SHP77 treated with DMSO at 0.1 percent for 48 hours (cell line): ENCODE results near the gene CD93.

Source experiments
- DNase-seq: peaks from one replicate; lab custom pipeline; 2025; lab: John Stamatoyannopoulos, UW

Gene CD93

DNA sequence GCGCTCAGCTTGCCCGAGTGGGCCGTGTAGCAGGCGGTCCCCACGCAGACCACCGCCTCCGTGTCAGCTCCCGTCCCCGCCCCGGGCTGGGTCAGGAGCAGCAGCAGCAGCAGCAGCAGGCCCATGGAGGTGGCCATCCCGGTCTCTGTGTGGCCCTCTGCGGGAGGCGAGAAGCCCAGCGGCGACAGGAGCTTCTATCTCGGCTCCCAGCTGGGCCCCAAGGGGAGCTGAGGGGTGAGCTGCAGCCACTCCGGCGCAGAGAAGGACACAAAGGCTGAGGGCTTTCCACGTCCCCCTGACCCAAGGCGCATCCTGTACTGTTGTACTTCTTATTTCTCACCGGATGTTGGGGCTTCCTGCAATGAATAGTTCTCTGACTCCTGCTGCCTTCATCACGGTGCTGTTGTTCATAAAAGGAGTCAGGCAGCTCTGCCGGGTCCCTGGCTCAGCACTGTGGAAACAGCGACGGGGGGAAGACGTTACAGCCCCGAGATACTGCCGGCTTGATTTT is at the start of gene CD93:
TSS of gene CD93 (minus strand) at position 269 of the 511 bp plus-strand sequence. CDS start at position 137, 132 bp downstream.
- no peak for DNase-seq

DNA sequence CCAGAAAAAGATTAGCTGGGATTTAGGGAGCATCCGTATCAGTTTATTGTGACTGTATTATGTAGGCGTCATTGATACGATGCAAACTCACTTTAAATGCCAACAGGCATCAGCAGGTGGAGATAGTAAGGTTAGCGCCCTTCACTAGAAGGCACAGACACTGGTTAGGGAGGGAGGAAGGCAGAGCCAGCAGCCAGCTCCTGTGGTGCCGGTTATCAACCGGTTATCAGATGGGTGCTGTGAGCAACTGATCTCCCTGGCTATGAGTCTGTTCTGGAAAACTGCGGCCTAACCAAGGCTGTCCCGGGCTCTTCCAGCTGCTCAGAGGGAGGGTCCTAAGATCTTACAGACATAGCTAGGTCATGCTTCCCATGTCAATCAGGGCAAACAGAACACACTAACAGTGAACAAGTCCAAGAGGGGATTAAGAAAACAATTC is 47.5 kb upstream of the CD93 start:
- DNase-seq, result no peak

- DNase-seq, result no peak
These were observed 46.9 kb upstream of the CD93 start for GRCh38 chr20:23132930-23133559.

GRCh38 chr20:23132293-23132929 is 46.3 kb upstream of the CD93 start:
- DNase-seq, result no peak

DNA sequence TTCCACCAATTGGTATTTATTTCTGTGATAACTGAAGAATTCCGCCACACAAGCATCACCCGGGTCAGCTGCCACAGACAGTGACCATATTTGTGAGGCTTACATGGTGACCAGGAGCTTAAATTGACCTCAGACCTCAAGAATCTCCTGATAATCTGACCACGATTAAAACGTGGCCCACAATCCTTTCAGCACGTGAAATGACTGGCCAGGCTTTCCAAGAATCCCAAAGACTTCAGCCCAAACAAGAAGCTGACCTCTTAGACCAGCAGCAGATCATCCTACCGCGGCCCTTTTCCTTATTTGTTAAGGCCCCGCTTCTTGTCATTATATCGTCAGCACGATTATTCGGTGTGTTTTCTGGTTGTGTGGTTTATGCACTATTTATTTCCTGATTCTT is 45.6 kb upstream of the CD93 start:
- DNase-seq, result no peak

DNA sequence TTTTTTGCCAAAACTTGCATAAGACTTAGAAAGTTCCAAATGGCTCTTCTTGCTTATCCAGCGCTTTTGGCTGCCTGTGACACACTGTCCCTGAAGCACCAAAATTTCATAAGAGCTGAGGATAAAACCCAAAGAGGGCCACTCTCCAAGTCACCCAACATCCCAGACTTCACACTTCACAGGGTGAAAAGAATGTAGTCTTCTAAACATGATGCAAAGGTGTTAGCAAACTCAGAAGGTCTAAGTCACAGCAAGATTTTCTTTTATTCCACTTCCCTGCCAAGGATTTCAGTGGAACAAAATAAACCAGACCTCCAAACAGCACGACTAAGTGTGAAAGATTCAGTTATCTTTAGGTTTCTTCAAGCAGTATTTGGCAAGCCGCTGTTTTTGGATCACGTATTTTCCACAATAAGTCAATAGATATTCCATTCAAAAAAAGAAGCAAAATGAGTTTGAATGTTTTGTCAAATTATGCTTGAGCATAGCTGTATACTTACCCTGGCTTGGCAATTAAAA is 44.6 kb upstream of the CD93 start:
- no peak for DNase-seq

DNA sequence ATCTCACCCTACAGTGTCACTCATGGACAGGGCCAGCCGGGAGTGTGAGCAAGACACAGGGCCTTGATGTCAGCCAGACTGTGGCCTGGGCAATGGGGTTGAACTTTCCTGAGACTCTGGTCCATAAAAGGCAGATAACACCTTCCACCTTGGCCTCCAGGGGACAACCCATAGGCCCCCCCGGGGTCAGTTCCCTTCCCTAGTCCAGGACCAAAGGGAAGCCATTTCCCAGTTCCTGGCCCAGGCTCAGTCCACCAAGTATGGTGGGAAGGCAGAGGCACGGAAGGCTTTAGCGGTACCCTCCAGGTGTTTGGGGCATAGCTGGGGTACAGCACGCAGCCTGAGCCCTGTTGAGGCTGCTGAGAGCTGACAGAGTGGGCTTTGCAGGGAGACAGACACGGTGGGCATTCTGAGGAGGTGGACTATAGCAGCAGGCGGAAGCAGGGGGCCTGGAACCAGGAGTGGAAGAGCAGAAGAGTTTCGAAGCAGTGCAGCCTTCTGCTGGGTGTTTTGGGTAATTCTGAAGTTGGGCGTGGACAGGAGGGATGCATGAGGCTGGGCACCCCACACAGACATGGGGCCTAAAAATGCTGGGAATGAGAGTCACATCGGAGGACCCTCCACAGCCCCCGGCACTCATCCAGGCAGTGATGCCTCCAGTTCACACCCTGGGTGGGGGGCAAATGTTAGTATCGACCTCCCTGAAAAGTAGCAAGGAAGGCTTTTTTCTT is 43.9 kb upstream of the CD93 start:
- DNase-seq, result no peak

GRCh38 chr20:23129266-23129665 is 43.1 kb upstream of the CD93 start:
- DNase-seq, result no peak

DNA sequence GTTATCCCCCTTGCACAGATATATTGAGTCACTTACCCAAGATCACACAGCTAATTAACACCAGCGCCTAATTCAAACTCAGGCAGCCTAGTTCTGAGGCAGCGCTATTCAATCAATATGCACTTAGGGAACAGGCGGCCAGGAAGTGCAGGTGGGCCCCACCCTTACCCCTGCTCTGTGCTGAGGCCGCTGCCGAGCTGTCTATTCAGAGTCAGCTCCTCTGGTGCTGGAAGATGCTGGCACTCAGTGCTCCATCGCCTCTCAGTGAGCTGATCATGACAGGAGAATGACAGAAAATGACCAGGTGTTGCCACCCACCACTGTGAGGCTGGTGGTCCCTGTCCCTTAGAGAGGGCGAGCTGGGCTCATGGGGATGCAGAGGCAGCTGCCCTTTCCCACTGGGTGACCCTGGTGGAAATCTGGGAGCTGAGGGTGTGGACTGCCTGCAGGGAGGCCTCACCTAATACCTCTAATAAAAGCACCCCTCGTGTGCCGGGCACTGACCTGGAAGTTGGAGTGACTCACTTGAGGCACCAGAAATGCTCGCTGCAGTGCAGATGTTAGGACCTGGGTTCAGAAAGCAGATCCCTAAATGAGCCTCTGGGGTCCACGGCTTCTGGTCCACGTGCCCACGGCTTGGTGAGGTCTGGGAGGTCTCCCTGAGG is 42.5 kb upstream of the CD93 start:
- no peak for DNase-seq

DNA sequence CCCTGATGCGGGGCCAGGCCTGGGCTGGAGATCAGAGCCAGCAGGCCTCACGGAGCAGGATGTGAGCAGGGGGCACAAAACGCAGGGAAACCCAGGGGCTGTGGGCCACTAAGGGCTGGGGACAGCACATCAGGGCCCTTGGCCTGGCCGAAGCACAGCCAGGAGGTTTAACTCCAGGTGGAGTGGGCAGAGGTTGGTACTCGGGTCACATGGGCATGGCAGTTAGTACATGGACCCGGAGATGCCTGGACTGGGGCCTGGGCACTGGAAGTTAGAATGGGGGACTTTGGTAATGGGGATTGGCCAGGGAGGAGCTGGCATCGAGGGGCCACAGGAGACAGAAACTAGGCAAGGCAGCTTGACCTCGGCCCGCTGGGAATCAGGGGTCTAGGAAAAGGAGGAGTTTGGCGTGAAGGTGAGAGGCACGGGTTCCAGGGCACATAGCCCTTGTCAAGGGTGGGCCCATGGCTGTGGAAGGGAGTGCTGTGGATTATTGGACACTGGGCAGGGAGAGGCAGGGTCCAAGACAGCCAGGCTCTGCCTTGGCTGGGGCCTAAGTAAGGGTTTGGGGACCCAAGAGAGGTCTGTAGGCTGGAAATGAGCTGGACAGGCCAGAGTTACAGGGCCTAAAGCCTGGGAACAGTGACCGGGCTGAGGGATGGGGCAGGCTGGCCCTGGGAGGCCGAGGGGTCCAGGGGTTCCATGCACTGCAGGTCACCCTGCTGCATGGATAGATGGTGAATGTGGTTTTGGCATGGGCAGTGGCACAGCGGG is 41.6 kb upstream of the CD93 start:
- DNase-seq, result no peak

DNA sequence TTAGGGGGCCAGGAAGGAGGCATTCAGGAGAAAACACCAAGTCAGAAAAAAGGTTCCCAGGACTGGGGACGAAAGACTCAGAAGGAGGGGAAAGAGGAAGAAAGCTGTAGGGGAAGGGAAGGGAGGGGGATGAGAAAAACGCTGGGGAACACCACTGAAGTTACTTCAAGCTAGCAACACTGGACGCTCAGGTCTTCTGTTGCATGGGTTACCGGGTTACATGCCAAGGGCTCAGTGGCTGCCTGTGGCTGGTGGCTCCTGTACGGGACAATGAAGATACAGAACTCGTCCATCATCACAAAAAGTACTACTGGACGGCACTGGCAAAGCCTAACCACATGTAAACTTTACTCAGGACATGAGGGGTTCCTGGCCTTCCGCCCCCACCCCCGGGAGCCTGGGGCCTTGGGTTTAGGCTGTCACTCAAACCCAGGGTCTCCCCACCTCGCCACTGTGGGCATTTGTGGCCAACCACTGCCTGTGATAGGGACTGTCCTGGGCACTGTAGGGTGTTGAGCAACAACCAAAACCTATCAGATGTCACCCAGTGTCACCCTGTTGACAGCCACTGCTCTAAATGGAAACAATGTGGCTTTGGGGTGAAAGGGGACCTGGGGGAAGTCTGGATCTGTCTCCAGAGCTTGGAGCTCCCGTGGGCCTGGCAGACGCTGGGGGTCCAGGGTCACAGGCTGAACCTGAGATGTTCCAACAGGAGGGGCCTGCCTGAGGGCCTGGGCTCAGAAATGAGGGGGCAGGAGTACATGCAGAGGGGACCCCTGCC is 40.3 kb upstream of the CD93 start:
- no peak for DNase-seq

- peak; percentile 31 for DNase-seq
These were observed 39.6 kb upstream of the CD93 start for GRCh38 chr20:23125625-23126191.

DNA sequence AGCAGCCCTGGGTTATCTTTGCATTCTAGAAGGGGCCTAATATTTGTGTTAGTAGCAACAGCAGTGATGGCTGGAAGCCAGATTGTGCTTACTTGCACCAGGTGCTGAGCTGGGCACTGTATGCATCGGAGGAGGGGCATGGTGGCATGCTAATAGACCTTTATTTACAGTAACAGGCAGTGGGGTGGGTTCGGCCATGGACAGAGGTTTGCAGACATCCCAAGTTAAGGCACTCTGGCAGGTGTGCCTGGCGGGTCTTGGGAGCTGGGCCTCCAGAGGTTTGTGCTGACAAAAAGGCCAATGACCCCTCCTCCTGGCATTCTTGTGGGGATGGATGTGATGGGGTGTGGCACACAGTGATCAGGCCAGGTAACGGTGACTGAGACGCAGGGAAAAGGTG is 39.0 kb upstream of the CD93 start:
- peak; percentile 94 for DNase-seq

GRCh38 chr20:23123886-23124285 is 37.8 kb upstream of the CD93 start:
- DNase-seq, result no peak

DNA sequence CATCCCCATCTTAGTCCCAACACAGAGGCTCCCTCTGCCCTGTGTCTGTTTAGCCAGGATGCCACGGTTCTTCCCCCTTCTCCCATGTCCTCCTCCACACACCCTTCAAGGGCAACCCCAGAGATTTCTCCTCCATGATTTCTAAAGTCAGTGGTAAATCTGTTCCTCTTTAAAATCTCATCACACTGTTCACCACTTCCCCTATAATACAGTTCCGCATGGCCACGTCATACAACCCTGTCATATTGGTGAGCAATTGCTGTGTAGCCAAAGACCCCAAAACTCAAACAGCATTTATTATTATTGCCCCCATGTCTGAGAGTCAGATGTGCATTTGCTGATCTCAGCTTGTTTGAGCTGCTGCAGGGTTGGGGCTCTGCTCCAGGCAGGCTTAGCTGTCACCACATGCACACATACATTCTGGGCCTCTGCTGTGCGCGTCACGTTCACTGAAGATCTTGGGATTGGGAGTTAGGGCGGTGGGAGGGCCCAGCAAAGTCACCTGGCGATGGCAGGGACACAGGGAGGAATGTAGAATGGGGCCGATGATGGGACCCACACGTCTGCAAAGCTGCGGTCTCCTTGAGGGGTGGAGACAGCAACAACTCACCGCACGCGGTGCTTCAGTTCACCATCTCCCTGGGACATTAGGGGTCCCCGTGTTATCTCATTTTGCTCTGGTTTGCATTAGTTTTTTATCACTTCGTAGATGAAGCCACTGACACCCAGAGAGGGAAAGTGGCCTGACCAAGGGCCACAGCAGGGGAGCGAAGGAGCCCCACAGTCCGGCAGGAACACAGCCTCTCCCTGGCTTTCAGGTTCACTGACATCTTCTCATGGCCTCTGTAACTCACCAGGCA is 36.9 kb upstream of the CD93 start:
- no peak for DNase-seq

- DNase-seq, result no peak
These were observed 36.2 kb upstream of the CD93 start for GRCh38 chr20:23122321-23122720.

DNA sequence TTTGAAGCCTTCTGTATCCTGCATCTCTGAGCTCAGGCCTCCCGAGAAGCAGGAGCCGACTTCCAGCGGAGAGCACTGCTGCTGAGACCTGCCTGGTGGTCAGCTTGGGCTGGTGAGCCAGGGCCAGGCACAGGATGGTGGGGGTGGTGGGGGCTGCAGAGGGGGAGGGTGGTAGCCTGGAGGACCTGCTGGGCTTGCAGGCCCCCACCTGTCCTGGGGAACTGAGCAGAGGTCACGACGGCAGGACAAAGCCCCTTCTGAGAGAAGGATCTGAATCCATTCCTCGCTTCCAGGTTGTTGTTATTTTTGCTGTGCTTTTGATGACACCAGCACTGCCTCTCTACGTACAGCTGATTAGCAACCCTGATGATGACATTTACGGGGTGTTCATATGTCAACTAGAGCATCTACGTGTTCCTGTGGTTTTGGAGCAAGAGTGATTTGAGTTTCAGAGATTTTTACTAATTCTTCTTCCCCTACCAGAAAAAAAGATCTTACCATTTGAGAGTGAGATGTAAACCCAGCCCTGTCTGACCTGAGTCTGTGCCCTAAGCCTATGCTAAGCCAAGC is 35.7 kb upstream of the CD93 start:
- DNase-seq, result no peak

- no peak for DNase-seq
These were observed 35.0 kb upstream of the CD93 start for GRCh38 chr20:23120936-23121750.
